HK-2 (cell line): ENCODE data around the gene TRPV2.
A peak's percentile ranks its signal among the peaks of the same experiment; 100 is the strongest.

ENCODE experiments used
- DNase-seq: peaks from one replicate; pipeline ENCODE4 v3.0.0-alpha.2; 2018; ENCODE audit not compliant: unreplicated experiment

TRPV2 gene

DNA sequence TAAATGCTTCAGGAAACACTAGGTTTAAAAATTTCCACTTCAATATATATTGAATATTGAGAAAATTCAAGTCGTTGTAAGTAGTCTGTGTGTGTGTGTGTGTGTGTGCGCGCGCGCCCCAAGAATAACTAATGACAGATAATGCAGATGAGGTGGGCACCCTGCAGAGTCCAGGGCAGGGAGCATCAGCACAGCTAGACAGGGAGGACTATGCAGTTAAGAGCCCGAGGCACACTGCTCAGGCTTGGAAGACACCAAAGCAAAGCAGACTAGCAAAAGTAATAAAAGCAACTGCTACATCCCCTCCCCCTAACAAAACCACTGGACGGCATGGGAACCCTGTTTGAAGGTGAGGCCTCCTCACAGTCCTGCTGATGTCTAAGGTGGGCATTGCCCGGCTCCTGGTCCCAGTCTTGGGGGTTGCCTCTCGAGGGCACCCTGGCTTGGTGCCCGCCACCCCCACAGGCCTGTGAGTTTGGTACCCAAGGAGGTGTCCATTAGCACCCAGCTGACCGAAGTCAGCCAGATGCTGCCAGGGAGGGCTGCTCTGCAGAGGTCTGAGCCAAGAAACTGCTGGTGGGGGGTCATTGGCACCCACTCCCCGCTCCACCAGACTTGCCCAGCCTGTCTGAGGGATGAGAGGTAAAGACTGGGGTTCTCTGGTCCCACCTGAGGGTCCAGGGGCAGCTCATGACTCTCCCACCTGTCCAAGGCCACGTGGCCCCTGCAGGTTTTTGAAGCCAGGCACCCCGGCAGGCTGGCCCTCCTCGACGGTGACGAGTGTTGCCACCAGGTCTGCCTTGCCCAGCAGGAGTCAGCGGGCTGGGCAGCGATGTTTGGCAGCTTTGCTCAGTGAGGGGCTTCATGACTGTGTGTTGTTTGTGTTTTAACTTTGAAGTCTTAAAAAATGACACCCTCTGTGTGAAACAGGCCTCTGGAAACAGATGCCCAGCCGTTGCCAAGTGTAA, 58.0 kb downstream of the TRPV2 start:
- DNase-seq, result no peak

DNA sequence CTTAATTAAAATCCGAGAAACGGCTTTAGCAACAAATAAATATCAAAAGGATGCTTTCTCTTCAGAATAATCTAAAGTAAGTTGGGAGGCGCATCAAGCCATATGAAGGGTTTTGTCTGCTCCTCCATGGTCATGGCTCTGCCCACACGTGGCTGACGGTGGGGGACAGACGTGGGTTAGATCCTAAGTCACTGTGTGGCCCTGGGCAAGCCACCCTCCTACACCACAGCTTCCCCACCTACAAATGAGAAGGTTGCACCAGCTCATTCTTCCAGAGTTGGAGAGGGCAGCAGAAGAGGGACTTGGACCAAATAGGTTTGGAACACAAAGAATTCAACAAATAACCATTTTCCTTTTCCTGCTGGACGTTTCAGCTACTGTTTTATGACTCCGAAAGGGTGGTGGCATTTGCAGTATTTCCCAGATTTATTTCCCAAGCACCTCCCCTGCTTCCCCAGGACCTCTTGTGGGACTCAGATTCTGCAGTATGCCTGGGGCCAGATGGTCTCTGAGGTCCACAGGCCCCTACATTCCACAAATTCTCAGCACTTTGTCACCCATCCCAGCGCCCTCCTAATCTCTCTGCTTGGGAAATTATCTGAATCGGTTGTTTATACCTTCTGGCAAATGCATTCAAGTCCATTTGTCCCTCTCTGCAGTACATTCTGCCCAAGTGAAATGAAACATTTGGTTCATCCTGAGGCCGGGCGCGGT, 58.8 kb downstream of the TRPV2 start:
- DNase-seq, result no peak

DNA sequence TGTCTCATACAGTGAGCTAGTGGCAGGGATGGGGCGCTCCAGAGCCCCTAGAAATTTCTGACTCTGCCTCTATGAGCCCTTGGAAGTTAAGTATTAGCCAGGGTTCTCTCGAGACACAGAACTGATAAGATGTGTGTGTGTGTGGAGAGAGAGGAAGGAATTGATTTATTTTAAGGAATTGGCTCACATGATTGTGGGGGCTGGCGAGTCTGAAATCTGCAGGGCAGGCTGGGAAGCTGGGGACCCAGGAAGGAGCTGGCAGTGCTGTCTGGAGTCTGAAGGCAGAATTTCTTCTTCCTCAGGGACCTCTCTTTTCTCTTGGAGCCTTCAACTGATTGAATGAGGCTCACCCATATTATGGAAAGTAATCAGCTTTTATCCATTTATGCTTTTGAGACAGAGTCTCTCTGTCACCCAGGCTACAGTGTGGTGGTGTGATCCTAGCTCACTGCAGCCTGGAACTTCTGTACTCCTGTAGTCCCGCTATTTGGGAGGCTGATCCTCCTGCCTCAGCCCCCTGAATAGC, 59.9 kb downstream of the TRPV2 start:
- no peak for DNase-seq

DNA sequence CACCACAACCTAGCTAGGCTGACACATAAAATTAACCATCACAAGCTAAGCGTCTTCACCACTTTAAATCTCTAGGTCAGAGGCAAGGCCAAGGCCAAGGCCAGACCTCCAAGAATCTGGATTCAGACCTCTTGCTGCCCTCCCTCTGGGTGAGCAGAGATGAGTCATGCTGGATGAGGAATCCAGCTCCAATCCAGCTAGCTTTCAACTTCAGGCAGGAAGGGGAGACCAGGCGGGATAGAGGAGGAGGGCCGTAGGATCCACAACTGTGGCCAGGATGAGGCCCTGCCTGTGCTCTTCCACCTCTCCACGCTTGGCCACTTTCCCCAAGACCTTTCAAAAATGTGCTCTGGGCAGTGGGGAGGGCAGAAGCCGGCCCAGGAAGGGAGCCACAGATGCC, 61.9 kb downstream of the TRPV2 start:
- DNase-seq, result peak; percentile 75

DNA sequence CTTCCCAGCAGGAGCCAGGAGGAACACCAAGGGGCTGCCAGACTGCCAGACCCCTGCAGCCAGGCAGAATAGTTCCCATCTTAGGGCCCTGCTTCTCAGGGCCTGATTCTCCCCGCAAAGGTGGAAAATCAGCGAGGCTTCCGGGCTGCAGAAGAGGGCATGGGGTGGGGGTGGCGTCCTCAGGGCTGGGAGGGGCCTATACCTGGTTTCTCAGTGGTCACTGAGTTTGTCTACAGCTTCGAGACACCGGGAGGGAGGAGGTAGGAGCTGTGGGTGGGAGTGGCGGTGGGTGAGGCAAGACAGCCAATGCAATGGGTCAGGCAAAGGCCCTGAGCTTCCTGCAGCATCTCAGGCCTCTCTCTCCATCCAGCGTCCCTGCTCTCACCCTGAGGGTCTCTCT, 62.3 kb downstream of the TRPV2 start:
- no peak for DNase-seq

DNA sequence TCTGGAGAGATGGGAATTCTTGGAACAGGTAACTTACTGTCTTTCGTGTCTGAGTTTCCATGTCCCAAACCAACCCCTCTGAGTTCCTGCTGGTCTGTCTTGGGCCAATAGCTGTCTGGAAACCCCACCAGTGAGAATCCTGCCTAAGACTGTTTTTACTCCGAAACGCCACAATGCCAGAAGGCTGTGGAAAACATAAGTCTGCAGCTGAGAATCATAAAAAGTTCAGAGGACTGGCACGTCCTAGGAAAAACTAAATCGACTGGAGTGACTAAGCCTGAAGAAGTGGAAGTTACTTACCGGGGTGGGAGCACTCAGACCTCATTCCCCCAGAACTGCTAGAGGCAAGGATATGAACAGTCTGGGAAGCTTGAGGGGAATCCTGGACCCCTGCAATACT, 63.3 kb downstream of the TRPV2 start:
- no peak for DNase-seq

DNA sequence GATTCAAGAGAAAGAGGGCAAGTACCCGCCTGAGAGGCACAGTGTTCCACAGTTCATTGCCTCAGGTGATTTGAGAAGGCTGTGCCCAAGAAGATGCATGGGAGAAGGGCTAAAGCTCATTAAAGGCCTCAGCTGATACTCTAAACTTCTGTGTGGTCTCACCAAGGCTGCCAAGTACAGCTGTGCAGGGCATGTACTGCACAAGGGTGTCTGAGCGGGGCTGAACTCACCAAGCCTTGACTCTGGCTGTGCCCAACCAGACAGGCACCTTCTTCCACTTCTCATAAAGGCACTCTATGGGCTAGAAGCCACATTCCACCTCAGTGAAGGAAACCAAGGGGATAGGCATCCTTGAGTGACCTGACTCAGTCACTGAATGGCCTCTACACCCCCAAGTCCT, 63.9 kb downstream of the TRPV2 start:
- DNase-seq, result no peak

DNA sequence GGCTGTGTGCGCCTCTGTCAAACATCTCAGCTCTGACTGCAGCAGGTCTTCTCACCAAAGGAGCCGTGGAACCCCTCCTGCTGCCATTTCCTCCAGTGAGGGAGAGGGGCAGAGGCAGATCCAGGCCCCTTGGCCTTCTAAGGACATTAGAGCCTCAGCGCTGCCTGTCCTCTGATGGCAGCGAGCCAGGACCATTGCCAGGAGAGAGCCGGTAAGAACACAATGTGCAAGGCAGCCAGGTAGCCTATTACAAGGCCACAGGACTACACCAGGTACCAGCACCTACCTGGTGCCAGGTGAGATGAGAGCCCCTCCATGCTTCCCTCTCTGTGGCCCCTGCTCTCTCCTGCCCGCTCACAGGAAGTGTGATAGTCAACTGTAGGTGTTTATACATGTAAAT, 65.6 kb downstream of the TRPV2 start:
- DNase-seq, result no peak

DNA sequence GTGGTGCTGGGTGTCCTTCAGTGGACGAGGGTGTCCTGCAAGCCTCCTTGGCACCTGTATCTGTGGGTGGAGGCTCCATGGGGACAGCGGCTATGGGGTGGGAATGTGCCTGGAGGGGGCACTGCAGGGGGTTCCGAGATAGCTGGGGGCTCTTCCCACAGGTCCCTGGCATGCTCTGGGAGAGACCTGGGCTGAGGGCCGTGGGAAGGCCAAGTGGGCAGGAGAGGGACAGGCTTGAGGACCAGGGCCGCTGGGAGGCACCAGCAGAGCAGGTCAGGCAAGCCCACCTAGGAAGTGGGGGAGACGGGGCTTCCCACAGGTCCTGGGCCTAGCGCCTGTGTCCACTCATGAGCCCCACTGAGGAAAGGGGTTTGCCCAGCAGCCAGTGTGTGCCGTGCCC, 66.9 kb downstream of the TRPV2 start:
- no peak for DNase-seq

DNA sequence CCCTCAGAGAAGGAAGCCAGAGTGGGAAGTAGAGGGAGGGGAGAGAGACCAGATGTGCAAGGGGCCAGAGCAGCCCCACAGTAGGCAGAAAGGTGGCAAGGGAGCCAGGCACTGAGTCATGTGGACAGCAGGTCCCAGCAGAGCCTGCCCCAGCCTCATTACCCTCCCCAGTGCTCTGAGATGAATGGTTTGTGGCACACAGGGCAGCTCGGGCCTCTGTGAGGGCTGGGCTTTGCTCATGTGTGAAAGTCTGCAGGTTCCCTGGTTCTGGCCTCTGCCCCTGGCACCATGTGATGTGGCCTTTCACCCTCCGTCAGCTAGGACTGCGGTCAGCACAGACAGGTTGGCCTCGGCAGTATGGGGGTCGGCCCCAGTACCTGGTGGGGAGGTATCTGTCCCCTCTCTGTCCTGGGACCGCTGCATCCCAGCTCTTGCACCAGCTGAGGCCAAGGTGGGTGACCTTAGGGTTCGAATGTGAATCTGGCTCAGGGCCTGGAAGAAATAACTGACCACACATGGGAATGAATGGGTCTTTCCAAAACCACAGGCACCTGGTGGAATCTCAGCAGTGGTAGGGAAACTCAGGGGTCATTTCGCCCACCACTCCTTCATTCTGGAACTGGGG, 67.8 kb downstream of the TRPV2 start:
- DNase-seq, result no peak

DNA sequence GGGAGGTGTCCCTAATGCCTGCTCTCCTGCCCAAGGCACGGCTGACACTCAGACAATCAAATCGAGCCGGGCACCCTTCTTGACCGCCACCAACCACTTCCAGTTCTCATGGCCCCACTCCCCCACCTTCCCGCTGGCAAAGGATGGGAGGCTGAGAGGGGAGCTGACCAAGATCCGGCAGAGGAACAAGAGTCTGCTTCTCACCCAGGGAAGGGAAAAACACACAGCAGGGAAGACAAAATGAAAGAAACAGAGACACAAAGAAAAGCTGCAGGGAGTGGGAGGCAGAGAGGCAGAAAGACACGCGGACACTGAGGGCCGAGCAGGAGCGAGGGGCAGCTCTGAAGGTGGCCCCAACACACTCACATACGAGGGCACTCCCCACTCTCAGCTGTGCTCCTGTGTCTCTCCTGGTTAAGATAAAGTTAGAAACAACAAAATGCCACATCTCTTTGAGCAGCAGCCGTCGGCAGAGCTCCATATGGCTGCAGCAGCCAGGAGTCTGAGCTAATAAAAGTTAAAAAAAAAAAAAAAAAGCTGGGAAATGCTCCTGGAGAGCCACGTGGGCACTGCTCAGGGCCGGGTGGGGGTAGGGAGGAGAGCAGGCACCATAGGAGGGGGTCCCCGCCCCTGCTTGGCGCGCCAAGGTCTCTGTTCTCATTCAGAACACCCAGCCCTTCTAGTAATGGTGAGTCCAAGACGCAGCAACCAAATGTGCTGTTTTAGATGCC, 69.2 kb downstream of the TRPV2 start:
- no peak for DNase-seq
